ENCODE measurements around the gene GJA5.
"Not testable (repeated sequence)": the region's sequence is repeated elsewhere in the genome, so short reads cannot be mapped to it uniquely, and the experiment has no call there.

GJA5 gene

DNA sequence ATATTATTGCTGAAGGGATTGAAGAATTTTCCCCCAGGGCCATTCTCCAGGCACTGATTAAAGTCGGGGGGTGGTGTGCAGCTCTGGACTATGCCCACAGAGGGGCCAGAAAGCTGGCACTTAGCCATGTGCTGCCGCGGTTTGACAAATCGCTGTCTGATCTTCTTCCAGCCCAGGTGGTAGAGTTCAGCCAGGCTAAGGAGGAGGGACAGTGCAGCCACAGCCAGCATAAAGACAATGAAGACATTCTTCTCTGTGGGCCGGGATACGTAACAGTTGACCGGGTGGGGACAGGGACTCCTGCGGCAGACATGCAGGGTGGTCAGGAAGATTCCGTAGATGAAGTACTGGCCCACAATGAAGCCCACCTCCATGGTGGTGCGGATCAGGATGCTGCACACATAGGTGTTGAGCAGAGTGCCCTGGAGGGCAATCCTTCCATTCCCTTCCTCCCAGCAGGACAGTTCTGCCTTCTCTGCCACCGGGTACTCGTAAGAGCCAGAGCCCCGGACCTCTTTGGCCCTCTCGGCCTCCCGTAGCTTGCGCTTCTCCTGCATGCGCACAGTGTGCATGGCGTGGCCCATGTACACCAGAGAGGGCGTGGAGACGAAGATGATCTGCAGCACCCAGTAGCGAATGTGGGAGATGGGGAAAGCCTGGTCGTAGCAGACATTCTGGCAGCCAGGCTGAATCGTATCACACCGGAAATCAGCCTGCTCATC is 1.9 kb downstream of the GJA5 start:
- no peak for DNase-seq

DNA sequence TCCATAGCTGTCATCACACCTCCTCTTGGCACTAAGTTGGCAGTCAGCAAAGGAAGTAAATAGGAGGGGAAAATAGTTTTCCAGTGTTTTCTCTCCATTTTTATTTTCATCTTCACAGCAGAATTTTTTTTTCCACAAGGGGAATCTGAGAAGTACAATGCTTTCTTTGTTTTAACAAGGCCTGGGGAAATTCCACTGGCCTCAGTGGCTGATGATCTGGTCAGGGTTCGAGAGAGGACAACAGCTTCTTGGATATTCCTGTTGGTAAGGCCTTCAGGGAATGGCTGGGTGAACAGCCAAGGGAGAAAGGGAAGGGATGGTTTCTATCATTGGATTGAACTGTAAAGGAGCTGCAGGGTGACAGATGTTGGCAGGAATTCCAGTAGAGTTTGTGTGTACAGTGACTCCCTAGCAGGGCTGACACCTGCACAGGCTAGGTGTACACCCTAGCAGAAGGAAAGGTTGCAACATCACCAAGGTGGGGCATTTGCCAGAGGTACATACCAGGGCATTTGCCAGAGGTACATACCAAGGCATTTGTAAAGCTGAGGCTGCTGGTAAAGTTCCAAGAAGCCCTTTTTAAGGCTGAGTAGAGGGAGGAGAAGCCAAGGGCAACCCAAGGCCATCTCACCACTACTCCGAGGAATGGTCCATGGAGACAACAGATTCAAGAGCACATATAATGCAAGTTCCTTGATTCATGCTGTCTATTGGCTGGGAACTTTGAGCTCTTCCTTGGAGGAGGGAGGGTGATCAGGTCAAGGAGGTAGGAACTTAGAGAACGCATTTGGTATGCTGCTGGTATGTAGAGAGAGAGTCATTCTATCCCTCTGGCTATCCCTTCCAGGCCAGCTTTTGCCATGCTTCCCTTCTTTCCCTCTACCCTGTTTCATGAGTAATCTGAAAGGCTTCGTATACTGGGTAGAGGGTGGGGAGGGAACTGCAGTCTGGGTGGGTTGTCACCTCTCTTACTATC is 3.1 kb downstream of the GJA5 start:
- DNase-seq, result no peak

DNA sequence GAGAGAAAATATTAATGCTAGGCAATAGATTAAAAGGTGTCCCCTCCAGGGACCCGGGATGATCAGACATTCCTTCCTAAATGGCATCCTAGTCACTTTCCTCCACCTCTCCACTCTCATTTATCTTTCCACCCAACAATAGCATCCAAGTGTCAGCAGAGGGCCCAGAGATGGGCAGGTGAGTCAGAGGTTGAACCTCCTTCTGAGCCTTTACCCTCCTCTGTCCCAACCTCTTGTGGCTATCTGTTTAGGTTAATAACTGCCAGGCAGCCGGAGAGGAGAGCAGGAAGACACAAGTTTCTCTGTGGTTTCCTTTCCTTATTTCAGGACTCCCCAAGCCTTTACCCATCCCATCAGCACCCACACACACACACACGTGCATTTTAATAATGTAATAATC is 4.1 kb downstream of the GJA5 start:
- no peak for DNase-seq

DNA sequence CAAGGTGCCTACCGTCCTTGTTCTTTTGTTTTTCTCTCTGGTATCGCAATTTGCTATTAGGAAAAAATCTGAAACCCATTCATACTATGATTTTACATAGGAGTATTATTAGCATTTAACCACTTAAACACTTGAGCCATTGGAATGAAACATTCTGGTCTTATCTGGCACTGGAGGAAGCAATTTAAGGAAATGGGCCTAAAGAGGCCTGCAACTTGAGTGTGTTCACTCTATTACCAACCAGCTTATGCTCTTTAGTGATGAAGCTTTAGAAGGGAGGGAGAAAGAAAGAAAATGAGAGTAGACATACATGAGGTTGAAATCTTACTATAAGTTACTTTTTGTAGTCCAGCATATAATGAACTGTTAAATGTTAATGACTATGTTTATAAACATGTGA is 5.7 kb downstream of the GJA5 start:
- DNase-seq, result no peak

DNA sequence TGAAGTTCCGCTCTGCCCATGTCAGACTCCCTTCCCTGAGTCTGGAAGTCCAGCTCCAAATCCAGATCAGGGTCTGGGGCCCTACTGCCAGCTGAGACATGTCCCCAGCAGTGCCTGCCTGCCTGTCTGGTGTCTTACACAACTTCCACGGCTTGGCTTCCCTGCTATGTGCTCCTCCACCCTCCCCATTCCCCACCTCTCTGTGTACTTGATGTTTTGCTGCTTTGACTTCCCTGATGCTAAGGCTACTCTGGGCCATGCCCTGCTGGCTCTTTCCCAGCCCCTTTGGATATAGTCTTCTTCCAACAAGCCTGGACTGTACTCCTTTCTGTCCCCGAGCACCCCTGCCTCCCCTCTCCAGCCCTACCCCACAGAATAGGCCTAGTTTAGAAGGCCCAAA is 7.3 kb downstream of the GJA5 start:
- DNase-seq, result no peak

DNA sequence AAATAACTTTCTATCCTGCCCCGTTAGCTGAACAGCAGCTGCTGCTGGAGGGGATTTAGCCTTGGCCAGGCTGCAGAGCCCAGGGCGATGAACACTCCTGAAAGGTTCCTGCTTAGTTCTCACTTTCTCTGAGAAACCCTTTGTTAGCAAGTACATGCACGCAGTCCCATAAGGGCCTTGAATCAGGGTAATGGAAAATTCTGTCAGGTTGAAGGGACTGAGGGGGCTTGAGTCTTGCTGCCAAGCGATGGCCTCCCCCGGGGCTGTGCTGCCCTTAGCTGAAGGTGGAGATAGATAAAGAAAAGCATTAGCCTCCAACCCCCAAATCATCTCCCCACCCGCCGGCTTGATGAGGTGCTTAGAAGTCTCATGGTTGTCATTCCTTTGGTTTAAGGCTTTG is 7.9 kb downstream of the GJA5 start:
- DNase-seq, result no peak

DNA sequence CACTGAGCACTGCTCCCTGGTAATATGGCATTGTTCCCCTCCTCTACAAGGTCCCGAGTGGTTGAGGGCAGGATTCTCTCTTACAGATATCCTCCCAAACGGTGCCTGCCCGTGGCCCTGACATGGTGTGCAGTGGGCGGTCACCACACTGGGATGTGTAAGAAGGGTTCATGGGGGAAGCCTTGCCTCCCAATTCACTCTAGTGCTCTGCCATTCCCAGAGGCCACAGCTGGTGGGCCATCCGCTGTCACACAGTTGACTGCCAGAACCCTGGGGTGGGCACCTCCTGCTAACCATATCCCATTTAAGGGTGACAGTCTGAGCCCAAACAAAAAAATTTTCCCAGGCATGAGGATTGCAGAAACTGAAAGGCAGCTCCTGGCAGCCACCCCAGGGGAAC is 9.1 kb downstream of the GJA5 start:
- DNase-seq, result no peak

DNA sequence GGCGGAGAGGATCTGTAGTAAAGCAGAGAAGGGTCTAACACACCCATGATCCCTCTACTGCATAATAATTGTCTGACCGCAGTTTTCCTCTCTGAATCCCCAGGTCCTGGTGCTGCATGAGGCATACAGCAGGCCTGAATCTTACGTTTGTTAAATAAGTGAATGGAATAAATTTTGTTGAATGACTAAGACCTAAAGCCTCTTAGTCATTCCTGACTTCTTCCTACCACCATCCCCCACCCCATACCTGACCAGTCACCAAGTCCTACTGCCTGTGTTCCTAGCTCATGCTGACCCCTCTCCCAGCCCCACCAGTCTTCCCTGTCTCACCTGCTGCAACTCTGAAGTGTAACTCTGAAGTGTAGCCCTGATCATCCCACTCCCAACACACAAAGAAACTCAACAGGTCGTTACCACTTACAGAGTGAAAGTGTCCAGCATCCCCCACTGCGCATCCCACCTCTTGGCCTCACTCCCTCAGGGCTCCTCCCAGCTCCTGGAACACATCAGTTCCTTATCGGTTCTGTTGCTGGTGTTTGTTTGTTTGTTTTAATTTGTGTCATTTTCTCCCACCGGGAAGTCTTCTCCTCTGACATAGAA is 9.7 kb downstream of the GJA5 start:
- DNase-seq, result no peak

DNA sequence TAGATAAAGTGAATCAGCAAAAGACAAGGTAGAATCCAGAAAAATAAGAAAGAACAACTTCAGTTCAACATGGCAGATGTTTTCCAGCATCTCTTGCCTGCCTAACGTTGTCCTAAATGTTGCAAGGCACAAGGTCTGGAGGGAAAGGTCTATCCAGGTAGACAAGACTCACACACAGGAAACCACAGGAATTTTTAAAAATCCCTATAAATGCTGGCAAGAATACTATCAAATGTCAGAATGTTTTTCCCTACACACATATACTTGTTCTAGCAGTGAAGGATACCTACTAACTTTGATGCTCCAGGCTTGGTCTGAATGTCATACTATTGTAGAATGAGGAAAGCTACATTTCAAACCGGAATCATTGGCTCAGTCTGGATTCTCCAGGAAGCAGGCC is 10.6 kb downstream of the GJA5 start:
- no peak for DNase-seq

DNA sequence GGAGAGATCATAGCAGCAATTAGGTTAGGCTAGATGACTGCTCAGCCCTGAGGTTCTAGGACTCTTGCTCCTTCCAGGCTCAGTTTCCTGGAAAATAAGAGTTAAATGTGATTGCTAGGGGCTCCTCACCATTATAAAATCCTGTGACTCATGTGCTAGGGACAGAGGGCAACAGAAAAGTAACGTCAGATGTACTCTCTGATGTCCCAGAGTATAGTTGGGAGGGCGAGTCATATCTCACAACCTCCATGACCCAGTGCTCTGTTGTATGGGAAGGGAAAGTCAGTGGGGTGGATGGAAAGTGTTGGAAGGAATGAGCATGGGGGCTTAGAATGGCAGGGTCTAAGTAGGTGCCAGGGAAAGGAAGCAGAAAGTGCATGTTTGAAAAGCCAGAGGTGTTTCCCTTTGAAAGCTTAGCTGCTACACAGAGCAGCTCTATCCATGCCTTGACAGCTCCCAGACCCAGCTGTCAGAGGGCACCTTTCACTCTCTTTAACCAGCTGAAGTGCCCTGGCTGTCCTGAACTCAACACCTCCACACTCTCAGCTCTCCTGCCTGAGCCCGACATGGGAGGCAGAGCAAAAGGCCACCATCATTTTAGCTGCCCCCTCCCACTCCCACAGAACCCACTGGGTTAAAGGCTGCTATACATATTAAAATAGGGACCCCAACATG is 11.6 kb downstream of the GJA5 start:
- DNase-seq, result no peak

DNA sequence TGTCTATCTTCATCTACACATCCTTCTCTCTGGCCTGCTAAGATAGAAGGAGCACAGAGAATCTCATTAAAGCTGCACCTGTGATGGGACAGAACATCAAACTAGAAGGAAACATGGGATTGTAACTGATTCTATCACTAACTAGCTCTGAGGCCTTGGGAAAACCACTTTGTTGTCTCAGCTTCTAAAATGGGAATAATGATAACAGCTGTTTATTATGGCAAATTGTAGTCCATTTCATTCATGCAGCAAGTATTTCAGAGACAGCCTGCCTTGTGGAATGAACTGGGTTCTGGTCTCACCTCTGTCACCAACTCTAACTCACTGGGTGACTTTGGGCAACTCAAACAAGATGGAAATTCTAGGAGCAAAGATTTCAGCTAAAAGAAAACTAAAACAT is 12.4 kb downstream of the GJA5 start:
- no peak for DNase-seq

DNA sequence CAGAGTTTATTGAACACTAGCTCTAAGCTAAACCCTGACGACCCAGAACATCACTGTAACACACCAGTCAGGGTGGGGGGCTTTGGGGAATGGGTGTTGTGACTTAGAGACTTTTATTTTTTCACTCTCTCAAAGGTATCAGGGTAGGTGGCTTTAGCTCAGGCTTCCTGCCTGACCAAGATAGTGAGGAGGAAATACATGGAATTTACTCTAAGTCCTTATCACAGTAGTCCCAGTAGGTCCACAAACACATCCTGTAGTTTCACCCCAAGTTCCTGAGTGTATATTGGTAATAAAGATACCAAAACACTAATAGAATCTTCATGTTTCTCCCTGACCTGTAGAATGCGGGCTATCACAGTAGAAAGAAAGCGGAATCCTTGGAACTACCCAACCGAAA is 15.1 kb downstream of the GJA5 start:
- DNase-seq, result no peak

DNA sequence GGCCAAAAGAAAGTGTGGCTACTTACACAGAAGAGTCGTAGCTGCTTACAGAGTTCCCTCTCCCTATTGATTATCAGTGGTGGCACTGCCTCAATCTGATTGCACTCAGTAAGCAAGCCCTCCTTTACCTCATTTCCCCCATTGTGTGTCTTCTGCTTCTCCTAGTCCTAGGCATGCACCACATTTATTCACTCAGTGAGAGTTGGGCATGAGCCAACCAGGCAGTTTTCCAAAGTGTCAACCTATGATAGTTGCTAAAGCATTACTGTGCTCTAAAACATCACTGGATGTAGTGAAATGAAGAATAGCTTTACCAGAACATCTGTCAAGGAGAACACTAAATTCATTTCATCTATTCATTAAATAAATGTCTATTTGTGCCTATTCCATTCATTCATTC is 19.3 kb downstream of the GJA5 start:
- no peak for DNase-seq

DNA sequence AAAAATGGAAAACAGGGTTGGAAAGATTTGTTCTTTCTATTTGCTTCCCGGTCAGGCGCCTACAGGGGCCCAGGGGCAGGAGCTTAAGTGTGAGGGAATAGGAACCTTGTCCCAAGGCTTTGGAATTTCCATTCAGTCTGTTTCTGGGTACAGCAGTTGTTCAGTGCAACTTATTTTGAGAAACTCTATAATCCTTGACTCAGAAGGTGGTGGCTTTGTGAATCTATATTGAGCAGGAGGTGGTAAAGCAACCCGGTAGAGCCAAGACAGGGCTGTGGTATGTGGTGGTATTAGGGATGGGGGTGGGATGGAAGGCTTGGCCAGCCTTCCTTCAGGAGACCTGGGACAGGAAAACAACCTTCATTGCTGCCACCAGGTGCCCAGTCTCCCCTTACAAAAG is 20.0 kb downstream of the GJA5 start:
- DNase-seq, result no peak

DNA sequence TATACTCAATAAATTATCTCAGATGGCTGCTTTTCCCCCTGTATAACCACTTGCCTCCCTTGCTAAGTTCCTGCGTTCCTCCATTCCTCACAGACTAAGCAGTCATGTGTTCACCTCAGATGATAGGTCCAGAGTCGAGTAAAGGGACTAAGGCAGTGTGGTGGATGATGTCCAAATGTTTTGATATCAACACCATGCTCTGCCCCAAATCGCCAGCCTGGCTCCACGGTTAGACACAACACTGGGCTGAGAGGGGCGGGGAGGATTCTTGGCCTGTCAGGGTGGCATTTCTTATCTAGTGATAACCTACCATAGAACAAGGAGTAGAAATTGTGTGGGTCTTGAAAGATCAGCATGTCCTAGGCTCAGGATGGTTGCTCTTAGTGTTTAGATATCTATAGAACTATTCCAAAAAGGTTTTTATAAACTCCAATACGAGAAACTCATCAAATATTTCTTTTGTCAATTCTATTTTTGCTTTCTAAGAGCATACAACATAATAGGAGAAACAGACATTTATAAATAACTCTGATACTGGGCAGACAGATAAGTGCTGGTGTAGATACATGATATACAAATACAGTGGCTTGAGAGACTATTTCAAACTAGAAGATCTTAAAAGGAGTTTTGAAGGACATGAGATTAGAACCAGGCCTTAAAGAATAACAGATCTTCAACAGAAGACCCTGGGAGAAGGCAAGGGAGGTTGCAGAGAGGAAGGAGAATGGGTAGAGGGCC is 21.5 kb downstream of the GJA5 start:
- no peak for DNase-seq

DNA sequence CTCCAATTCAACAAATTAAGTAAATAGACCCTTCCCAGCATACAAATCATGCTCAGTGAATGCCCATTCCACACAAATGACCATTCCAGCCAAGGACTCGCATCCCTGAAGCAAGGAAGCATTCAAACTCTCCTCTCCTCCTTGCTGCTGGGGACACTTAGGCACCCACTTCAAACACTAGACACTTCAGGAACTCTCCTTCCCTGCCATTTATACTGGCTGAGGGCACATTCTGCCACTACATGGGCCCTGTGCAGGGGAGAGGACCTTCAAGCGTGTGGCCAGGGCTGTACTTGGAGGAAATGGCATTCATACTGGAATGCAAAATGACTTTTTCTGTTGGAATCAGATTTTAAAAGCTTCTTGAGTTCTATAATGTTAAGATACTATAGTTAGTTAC is 22.3 kb downstream of the GJA5 start:
- DNase-seq, result no peak

DNA sequence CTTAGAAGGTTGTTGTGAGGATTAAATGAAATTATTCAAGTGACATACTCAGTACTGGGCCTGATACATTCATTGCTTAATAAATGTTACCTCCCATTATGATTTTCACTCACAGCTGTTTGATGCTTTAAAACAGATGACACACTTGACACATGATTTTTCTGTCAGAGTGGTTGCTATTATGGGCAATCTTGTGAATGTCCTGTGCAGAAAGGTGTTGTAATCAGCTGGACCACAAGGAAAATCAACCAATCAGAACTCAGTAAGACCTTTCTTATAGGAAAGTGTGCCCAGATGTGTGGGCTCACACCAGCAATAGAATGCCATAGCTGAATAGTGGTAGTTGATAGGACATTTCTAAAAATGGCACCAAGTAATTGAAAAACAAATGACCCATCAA is 23.5 kb downstream of the GJA5 start:
- DNase-seq, result no peak

DNA sequence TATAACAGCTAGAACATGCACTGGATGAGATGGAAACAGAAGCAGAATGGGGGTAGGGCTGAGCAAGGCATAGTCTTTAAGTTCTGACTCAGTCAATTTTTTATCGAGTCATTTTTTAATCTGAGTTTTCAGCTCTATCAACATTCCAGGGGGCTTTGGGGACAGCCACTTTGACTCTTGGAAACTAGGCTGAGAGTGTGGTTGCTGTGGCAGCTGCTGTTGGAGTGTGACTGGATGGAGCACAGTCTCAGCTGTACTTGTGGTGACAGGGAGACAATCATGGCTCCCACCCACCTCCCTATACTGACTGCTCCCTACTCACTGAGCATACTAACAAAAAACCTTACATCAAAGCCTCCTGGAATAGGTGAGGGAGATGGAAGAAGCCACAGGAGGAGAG is 25.0 kb downstream of the GJA5 start:
- DNase-seq, result no peak

DNA sequence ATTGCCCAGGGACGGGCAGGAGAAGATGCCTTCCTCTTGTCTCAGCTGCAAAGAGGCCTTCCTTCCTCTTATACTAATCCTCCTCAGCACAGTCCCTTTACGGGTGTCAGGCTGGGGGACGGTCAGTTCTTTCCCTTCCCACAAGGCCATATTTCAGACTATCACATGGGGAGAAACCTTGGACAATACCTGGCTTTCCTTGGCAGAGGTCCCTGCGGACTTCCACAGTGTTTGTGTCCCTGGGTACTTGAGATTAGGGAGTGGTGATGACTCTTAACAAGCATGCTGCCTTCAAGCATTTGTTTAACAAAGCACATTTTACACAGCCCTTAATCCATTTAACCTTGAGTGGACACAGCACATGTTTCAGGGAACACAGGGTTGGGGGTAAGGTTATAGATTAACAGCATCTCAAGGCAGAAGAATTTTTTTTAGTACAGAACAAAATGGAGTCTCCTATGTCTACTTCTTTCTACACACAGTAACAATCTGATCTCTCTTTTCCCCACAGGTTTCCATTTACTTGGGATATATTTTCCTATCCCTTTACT is 26.0 kb downstream of the GJA5 start:
- not testable (repeated sequence) for DNase-seq

DNA sequence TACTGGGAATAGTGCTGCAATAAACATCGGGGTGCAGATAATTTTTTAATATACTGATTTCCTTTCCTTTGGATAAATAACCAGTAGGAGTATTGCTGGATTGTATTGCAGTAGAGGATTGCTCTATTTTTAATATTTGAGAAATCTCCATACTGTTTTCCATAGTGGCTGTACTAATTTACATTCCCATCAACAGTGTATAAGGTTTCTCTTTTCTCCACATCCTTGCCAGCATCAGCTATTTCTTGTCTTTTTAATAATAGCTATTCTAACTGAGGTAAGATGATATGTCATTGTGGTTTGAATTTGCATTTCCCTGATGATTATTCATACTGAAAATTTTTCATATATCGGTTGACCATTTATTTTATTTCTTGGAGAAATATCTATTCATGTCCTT is 31.1 kb downstream of the GJA5 start:
- DNase-seq, result no peak

DNA sequence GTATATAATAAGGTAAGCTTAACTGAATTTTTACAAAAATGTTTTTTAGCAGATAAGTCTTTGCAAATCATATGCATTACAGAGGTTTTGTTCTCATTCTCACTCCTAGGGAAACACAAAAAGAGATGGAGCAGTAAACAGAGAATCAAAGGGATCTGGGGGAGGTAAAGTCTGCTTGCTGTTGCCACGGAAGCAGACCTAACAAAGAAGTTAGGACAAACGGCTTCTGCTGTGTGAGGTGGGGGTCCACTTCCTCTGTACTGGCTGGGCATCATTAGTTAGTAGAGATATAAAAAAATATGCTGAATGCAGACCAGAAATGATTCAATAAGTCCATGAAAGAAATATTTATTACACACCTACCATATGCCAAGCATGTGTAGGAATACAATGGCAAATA is 34.2 kb downstream of the GJA5 start:
- DNase-seq, result no peak

DNA sequence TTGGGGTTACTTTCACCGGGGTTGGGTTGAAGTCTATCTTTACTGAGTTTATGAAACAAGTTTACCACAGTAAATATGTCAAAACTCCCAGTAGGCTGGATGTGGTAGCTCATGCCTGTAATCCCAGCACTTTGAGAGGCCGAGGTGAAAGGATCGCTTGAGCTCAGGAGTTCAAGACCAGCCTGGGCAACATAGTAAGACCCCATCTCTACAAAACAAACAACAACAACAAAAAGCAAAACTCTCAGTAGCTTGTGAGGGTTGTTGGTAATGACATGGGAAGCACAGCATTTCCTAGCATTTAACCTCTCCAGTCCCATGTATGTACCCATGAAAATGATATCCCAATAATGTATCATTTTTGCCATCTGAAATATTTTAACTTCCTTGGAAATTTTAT is 34.7 kb downstream of the GJA5 start:
- DNase-seq, result no peak
